ENCODE data around the gene NPIPA1.
"Not testable (repeated sequence)": the region's sequence is repeated elsewhere in the genome, so short reads cannot be mapped to it uniquely, and the experiment has no call there.

DNA sequence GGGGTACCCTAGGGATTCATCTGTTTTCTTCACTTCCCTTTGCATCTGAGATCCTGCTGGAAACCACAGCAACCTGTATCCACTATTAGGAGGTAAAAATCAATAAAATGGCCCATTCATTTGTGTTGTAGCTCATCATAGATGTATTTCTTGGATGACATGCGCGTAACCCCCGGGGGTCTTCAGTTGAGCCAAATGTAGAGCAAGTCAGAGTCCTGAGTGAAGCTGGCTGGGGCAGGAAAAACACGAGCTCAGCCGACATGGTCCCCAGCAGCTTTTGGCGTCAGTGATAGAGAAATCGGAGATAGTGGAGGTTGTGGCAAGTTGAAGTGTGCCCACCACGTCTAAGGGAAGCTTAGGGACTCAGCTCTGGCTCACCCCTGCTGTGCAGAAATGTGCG lies 41.2 kb upstream of the NPIPA1 start:
- not testable (repeated sequence) for TF ChIP-seq SUZ12 (IDR thresholded peaks at IDR 0.05); ELF4 (IDR thresholded peaks at IDR 0.05); BHLHE40 (IDR thresholded peaks at IDR 0.05; ENCODE audit: borderline replicate concordance); SP1 (IDR thresholded peaks at IDR 0.05); HDGF (IDR thresholded peaks at IDR 0.05; ENCODE audit: borderline replicate concordance)
- TF ChIP-seq, protein P1, sequence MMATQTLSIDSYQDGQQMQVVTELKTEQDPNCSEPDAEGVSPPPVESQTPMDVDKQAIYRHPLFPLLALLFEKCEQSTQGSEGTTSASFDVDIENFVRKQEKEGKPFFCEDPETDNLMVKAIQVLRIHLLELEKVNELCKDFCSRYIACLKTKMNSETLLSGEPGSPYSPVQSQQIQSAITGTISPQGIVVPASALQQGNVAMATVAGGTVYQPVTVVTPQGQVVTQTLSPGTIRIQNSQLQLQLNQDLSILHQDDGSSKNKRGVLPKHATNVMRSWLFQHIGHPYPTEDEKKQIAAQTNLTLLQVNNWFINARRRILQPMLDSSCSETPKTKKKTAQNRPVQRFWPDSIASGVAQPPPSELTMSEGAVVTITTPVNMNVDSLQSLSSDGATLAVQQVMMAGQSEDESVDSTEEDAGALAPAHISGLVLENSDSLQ (IDR thresholded peaks at IDR 0.05): not testable (repeated sequence)
